ENCODE results near the gene RFWD3.

- TF ChIP-seq, protein P1, sequence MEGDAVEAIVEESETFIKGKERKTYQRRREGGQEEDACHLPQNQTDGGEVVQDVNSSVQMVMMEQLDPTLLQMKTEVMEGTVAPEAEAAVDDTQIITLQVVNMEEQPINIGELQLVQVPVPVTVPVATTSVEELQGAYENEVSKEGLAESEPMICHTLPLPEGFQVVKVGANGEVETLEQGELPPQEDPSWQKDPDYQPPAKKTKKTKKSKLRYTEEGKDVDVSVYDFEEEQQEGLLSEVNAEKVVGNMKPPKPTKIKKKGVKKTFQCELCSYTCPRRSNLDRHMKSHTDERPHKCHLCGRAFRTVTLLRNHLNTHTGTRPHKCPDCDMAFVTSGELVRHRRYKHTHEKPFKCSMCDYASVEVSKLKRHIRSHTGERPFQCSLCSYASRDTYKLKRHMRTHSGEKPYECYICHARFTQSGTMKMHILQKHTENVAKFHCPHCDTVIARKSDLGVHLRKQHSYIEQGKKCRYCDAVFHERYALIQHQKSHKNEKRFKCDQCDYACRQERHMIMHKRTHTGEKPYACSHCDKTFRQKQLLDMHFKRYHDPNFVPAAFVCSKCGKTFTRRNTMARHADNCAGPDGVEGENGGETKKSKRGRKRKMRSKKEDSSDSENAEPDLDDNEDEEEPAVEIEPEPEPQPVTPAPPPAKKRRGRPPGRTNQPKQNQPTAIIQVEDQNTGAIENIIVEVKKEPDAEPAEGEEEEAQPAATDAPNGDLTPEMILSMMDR (IDR thresholded peaks at IDR 0.05; ENCODE audit: borderline replicate concordance, extremely low read depth, low read length, poor library complexity, severe bottlenecking), result no peak
- TF ChIP-seq EZH2 (IDR thresholded peaks at IDR 0.05; ENCODE audit: borderline replicate concordance, low read depth, low read length, severe bottlenecking), result no peak
Observed at GRCh38 chr16:74617206-74617788, 49.4 kb downstream of the RFWD3 start.
